Measurements from ENCODE around the gene DCLRE1B.

Gene DCLRE1B

GRCh38 chr1:113950908-113951307 is 45.8 kb downstream of the DCLRE1B start:
- no peaks in the 10 kb centered on the region for H3K27me3 ChIP-seq (ENCODE audit: insufficient read depth, low read length)
- no peaks in the 10 kb centered on the region for H3K4me1 ChIP-seq (ENCODE audit: insufficient read depth, low read length)
- peaks cover 13% of the 10 kb centered on the region for H3K36me3 ChIP-seq (ENCODE audit: insufficient read depth, low read length)
- no peaks in the 10 kb centered on the region for H3K9me3 ChIP-seq (ENCODE audit: low read length)
- no peak overlapping the region for H3K4me3 ChIP-seq (ENCODE audit: low read length)
- H2AFZ ChIP-seq (ENCODE audit: low read depth, low read length) = no peak overlapping the region

- Histone ChIP-seq H3K27me3 (ENCODE audit: insufficient read depth, low read length) (no peaks in the 10 kb centered on the region), H3K4me3 (ENCODE audit: low read length) (no peak overlapping the region), H3K9me3 (ENCODE audit: low read length) (no peaks in the 10 kb centered on the region), H3K4me1 (ENCODE audit: insufficient read depth, low read length) (no peaks in the 10 kb centered on the region), H2AFZ (ENCODE audit: low read depth, low read length) (no peak overlapping the region), H3K36me3 (ENCODE audit: insufficient read depth, low read length) (peaks cover 17% of the 10 kb centered on the region)
Observed at GRCh38 chr1:113951719-113952118, 46.6 kb downstream of the DCLRE1B start.

- Histone ChIP-seq H3K27me3 (ENCODE audit: insufficient read depth, low read length) (no peaks in the 10 kb centered on the region), H3K4me1 (ENCODE audit: insufficient read depth, low read length) (no peaks in the 10 kb centered on the region), H3K4me3 (ENCODE audit: low read length) (no peak overlapping the region), H3K9me3 (ENCODE audit: low read length) (no peaks in the 10 kb centered on the region), H2AFZ (ENCODE audit: low read depth, low read length) (no peak overlapping the region), H3K36me3 (ENCODE audit: insufficient read depth, low read length) (peaks cover 51% of the 10 kb centered on the region)
Observed at GRCh38 chr1:113957984-113958383, 52.9 kb downstream of the DCLRE1B start.

- Histone ChIP-seq H3K4me3 (ENCODE audit: low read length) (no peak overlapping the region), H3K9me3 (ENCODE audit: low read length) (no peaks in the 10 kb centered on the region), H2AFZ (ENCODE audit: low read depth, low read length) (no peak overlapping the region), H3K27me3 (ENCODE audit: insufficient read depth, low read length) (no peaks in the 10 kb centered on the region), H3K36me3 (ENCODE audit: insufficient read depth, low read length) (peaks cover 57% of the 10 kb centered on the region), H3K4me1 (ENCODE audit: insufficient read depth, low read length) (no peaks in the 10 kb centered on the region)
Observed at GRCh38 chr1:113958691-113959090, 53.6 kb downstream of the DCLRE1B start.

GRCh38 chr1:113963281-113963906 is 58.3 kb downstream of the DCLRE1B start:
- no peak overlapping the region for H3K4me3 ChIP-seq (ENCODE audit: low read length)
- H3K27me3 ChIP-seq (ENCODE audit: insufficient read depth, low read length) = no peaks in the 10 kb centered on the region
- H2AFZ ChIP-seq (ENCODE audit: low read depth, low read length) = no peak overlapping the region
- no peaks in the 10 kb centered on the region for H3K4me1 ChIP-seq (ENCODE audit: insufficient read depth, low read length)
- H3K36me3 ChIP-seq (ENCODE audit: insufficient read depth, low read length) = peaks cover 50% of the 10 kb centered on the region
- H3K9me3 ChIP-seq (ENCODE audit: low read length) = peaks cover 5% of the 10 kb centered on the region
